NB4 (cell line): ENCODE results near the gene SRSF3.

Experiments used
- CTCF ChIP-seq: IDR thresholded peaks from one replicate; pipeline ENCODE4 v1.5.1; 2012; ENCODE audit warnings: low read depth, low read length
- MAX ChIP-seq: IDR thresholded peaks from 2 replicates; pipeline ENCODE4 v1.6.1; 2011; ENCODE audit warnings: low read depth, low read length
- MYC ChIP-seq: IDR thresholded peaks from 2 replicates; pipeline ENCODE4 v1.6.1; 2011; ENCODE audit warnings: low read depth, low read length
- POLR2A ChIP-seq: IDR thresholded peaks from 2 replicates; pipeline ENCODE4 v1.6.1; 2011; ENCODE audit warnings: mild to moderate bottlenecking; ENCODE audit not compliant: insufficient read length; ENCODE audit errors: extremely low read depth

GRCh38 chr6:36626636-36627035 is 32.5 kb downstream of the SRSF3 start:
- TF ChIP-seq POLR2A (no peak), CTCF (no peak), MAX (no peak), MYC (no peak)
